ENCODE measurements around the gene NPRL2.

Gene NPRL2

DNA sequence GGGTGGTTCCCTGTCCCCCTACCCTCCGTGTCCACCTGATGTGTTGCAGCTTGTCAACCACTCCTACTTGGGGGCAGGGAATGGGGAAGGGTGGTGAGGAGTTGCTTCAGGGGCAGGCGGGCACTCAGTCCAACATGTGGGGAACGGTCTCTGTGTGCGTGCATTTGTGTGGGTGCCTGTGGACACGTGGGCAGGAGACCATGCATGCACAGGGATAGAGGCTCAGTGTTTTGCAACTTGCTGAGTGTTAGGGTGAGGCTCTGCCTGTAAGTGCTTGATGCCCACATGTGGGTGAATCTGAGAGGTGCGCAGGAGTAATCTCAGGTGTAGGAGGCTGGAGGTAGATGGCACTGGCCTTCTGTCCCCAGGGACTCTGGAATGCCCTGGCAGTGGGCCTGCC, 33.2 kb upstream of the NPRL2 start:
- Histone ChIP-seq H2BK15ac (replicated peaks; ENCODE audit: low read depth) (no peak overlapping the region), H3K4me2 (ENCODE audit: low read length) (no peak overlapping the region), H3K23ac (ENCODE audit: low read length) (no peak overlapping the region), H3K27me3 (ENCODE audit: insufficient read depth, low read length, poor library complexity) (no peaks in the 10 kb centered on the region), H3K4me3 (ENCODE audit: low read length) (no peak overlapping the region), H3K36me3 (ENCODE audit: control insufficient read depth, insufficient read depth, low read length) (no peaks in the 10 kb centered on the region), H3K18ac (ENCODE audit: low read length) (no peak overlapping the region), H2AK5ac (ENCODE audit: low read length) (no peak overlapping the region), H3K56ac (ENCODE audit: low read length) (no peak overlapping the region), H2BK120ac (ENCODE audit: low read depth, low read length) (no peak overlapping the region), H3K79me1 (ENCODE audit: low read length) (no peaks in the 10 kb centered on the region), H3K4me1 (ENCODE audit: control insufficient read depth, low read depth, low read length) (no peaks in the 10 kb centered on the region), H4K8ac (ENCODE audit: low read depth, low read length) (no peak overlapping the region), H3K79me2 (ENCODE audit: control insufficient read depth, insufficient read depth, low read length) (no peaks in the 10 kb centered on the region), H3K9ac (ENCODE audit: low read length) (no peak overlapping the region), H3K27ac (ENCODE audit: low read depth, low read length) (no peak overlapping the region), H2BK5ac (ENCODE audit: low read length) (no peak overlapping the region), H4K5ac (ENCODE audit: low read length) (no peak overlapping the region), H3K4ac (ENCODE audit: low read depth, low read length) (no peak overlapping the region)
- no CpG with 5 or more reads among the region's 6 CpGs for WGBS (ENCODE audit: extremely low coverage, insufficient coverage, low lambda C conversion rate)
- no peak for DNase-seq

DNA sequence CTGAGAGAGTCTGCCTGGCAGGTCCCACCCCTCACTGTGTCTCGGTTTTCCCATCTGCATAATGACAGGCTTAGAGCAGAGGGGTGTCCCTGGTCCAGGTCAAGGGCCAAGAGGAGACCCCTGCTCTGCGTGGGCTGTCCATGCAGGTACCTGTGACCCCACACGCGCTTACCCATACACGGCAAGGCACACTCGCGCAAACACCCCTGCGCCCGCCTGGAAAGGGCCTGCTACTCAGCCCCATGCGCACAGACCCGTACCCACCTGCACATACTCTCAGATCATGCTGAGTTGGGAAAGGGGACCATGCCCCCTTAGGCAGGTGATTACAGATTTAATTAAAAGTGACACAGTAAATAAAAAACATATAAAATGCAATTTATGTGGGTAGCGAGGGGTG, 32.1 kb upstream of the NPRL2 start:
- Histone ChIP-seq H3K9ac (ENCODE audit: low read length) (no peak overlapping the region), H3K4me1 (ENCODE audit: control insufficient read depth, low read depth, low read length) (no peaks in the 10 kb centered on the region), H4K8ac (ENCODE audit: low read depth, low read length) (no peak overlapping the region), H3K18ac (ENCODE audit: low read length) (no peak overlapping the region), H3K56ac (ENCODE audit: low read length) (no peak overlapping the region), H3K4me2 (ENCODE audit: low read length) (no peak overlapping the region), H2BK15ac (replicated peaks; ENCODE audit: low read depth) (no peak overlapping the region), H3K4ac (ENCODE audit: low read depth, low read length) (no peak overlapping the region), H3K79me2 (ENCODE audit: control insufficient read depth, insufficient read depth, low read length) (no peaks in the 10 kb centered on the region), H3K4me3 (ENCODE audit: low read length) (no peak overlapping the region), H2AK5ac (ENCODE audit: low read length) (no peak overlapping the region), H3K23ac (ENCODE audit: low read length) (no peak overlapping the region), H3K27ac (ENCODE audit: low read depth, low read length) (no peak overlapping the region), H3K79me1 (ENCODE audit: low read length) (no peaks in the 10 kb centered on the region), H3K36me3 (ENCODE audit: control insufficient read depth, insufficient read depth, low read length) (no peaks in the 10 kb centered on the region), H2BK120ac (ENCODE audit: low read depth, low read length) (no peak overlapping the region), H2BK5ac (ENCODE audit: low read length) (no peak overlapping the region), H4K5ac (ENCODE audit: low read length) (no peak overlapping the region), H3K27me3 (ENCODE audit: insufficient read depth, low read length, poor library complexity) (no peaks in the 10 kb centered on the region)
- no CpG with 5 or more reads among the region's 12 CpGs for WGBS (ENCODE audit: extremely low coverage, insufficient coverage, low lambda C conversion rate)
- DNase-seq, result no peak

DNA sequence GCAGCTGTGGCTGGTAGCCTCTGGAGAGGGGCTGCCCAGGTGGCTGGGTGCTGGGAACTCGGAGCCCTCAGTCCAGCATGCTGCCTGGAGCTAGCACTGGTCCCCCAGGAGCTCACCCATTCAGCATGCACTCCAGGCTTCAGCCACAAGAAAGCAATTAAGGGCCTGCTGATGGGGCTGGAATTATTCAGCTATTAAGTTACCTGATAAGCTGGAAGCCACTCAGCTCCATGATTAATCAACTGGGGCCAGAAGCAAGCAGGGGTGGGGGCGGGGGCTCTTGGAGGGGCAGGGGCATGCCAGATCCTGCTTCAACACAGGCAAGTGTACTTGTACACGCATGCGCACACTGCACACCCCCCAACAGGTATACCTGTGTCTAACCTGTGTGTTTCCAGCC, 30.8 kb upstream of the NPRL2 start:
- no peak overlapping the region for H2BK120ac ChIP-seq (ENCODE audit: low read depth, low read length)
- H3K79me1 ChIP-seq (ENCODE audit: low read length), result no peaks in the 10 kb centered on the region
- H3K18ac ChIP-seq (ENCODE audit: low read length), result no peak overlapping the region
- H3K4me1 ChIP-seq (ENCODE audit: control insufficient read depth, low read depth, low read length), result no peaks in the 10 kb centered on the region
- no peak overlapping the region for H2BK15ac ChIP-seq (replicated peaks; ENCODE audit: low read depth)
- H4K5ac ChIP-seq (ENCODE audit: low read length), result no peak overlapping the region
- no peaks in the 10 kb centered on the region for H3K36me3 ChIP-seq (ENCODE audit: control insufficient read depth, insufficient read depth, low read length)
- no peak overlapping the region for H4K8ac ChIP-seq (ENCODE audit: low read depth, low read length)
- no peak overlapping the region for H2AK5ac ChIP-seq (ENCODE audit: low read length)
- no peaks in the 10 kb centered on the region for H3K79me2 ChIP-seq (ENCODE audit: control insufficient read depth, insufficient read depth, low read length)
- no peak overlapping the region for H3K23ac ChIP-seq (ENCODE audit: low read length)
- H3K4ac ChIP-seq (ENCODE audit: low read depth, low read length), result no peak overlapping the region
- no peak overlapping the region for H3K4me3 ChIP-seq (ENCODE audit: low read length)
- no peak overlapping the region for H3K27ac ChIP-seq (ENCODE audit: low read depth, low read length)
- H3K56ac ChIP-seq (ENCODE audit: low read length), result no peak overlapping the region
- no CpG with 5 or more reads among the region's 4 CpGs for WGBS (ENCODE audit: extremely low coverage, insufficient coverage, low lambda C conversion rate)
- H3K4me2 ChIP-seq (ENCODE audit: low read length), result no peak overlapping the region
- no peak overlapping the region for H2BK5ac ChIP-seq (ENCODE audit: low read length)
- no peak overlapping the region for H3K9ac ChIP-seq (ENCODE audit: low read length)
- no peak for DNase-seq
- no peaks in the 10 kb centered on the region for H3K27me3 ChIP-seq (ENCODE audit: insufficient read depth, low read length, poor library complexity)

DNA sequence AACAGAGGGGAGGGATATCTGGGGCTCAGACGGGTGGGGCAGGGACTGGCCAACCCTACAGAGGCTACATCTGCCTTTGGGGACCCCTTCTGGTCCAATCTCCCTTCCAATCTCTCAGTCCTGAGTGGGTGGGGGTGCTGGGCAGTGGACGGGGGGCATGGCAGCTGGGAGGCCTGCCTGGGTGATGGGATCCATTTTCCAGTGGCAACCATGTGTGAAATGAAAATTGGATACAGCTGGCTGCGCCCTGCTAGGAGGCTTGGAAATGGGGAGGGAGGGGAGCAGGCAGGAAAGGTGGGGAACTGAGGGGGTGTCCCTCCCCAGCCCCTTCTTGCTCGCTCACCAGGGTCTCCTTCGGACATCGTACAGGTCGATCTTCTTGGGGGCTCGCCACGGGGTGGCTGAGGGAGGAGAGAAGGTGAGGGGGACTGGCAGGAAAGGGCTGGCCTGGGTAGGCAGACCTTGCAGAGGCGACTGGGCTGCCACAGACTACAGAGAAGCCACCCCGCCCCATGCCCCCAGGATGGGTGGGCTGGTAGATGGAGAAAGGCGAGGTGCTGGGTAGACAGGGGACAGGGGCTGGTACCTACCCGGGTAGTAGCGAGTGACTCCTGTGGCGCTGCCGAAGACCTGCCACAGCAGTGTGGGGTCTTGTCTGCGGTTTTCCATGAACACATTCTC, 30.0 kb upstream of the NPRL2 start:
- WGBS (ENCODE audit: extremely low coverage, insufficient coverage, low lambda C conversion rate), result no CpG with 5 or more reads among the region's 17 CpGs
- H2BK5ac ChIP-seq (ENCODE audit: low read length), result no peak overlapping the region

GRCh38 chr3:50378757-50379156, 28.2 kb upstream of the NPRL2 start:
- Histone ChIP-seq H3K4me1 (ENCODE audit: control insufficient read depth, low read depth, low read length) (no peaks in the 10 kb centered on the region), H2BK5ac (ENCODE audit: low read length) (no peak overlapping the region)
- no CpG with 5 or more reads among the region's 17 CpGs for WGBS (ENCODE audit: extremely low coverage, insufficient coverage, low lambda C conversion rate)

More for the DNA sequence above, 30.0 kb upstream of the NPRL2 start:
- H3K27me3 ChIP-seq (ENCODE audit: insufficient read depth, low read length, poor library complexity), result no peaks in the 10 kb centered on the region
- H3K9ac ChIP-seq (ENCODE audit: low read length), result no peak overlapping the region
- H3K4ac ChIP-seq (ENCODE audit: low read depth, low read length), result no peak overlapping the region
- no peak overlapping the region for H4K5ac ChIP-seq (ENCODE audit: low read length)
- H3K4me1 ChIP-seq (ENCODE audit: control insufficient read depth, low read depth, low read length), result no peaks in the 10 kb centered on the region
- no peak overlapping the region for H3K56ac ChIP-seq (ENCODE audit: low read length)
- H2AK5ac ChIP-seq (ENCODE audit: low read length), result no peak overlapping the region
- no peak overlapping the region for H2BK15ac ChIP-seq (replicated peaks; ENCODE audit: low read depth)
- H2BK120ac ChIP-seq (ENCODE audit: low read depth, low read length), result no peak overlapping the region
- no peaks in the 10 kb centered on the region for H3K36me3 ChIP-seq (ENCODE audit: control insufficient read depth, insufficient read depth, low read length)
- no peak for DNase-seq
- no peaks in the 10 kb centered on the region for H3K79me1 ChIP-seq (ENCODE audit: low read length)
- no peak overlapping the region for H3K27ac ChIP-seq (ENCODE audit: low read depth, low read length)
- no peak overlapping the region for H3K4me3 ChIP-seq (ENCODE audit: low read length)
- no peaks in the 10 kb centered on the region for H3K79me2 ChIP-seq (ENCODE audit: control insufficient read depth, insufficient read depth, low read length)
- H3K18ac ChIP-seq (ENCODE audit: low read length), result no peak overlapping the region
- no peak overlapping the region for H3K23ac ChIP-seq (ENCODE audit: low read length)
- H4K8ac ChIP-seq (ENCODE audit: low read depth, low read length), result no peak overlapping the region
- no peak overlapping the region for H3K4me2 ChIP-seq (ENCODE audit: low read length)

DNA sequence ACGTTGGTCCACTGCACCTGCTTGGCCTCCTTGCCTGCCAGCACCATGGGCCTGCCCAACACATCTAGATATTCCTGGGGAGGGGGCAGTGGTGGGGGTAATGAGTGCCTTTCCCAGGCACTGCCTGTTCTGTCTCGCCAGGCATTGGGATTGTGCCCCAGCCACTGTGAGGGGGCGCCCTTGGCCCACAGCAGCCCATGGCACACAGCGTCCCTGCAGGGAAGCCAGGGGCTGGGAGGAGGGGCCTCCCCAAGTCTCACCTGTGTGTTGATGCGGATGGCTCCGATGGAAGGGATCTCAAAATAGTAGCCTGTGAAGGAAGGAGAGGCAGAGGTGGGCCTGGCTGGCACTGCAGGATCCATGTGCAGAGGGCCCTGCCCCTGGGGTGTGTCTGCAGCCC, 27.4 kb upstream of the NPRL2 start:
- H3K56ac ChIP-seq (ENCODE audit: low read length), result no peak overlapping the region
- no peak overlapping the region for H4K8ac ChIP-seq (ENCODE audit: low read depth, low read length)
- H3K4me2 ChIP-seq (ENCODE audit: low read length), result no peak overlapping the region
- H4K5ac ChIP-seq (ENCODE audit: low read length), result no peak overlapping the region
- no peak overlapping the region for H3K23ac ChIP-seq (ENCODE audit: low read length)
- H3K79me1 ChIP-seq (ENCODE audit: low read length), result no peaks in the 10 kb centered on the region
- no peak overlapping the region for H3K4ac ChIP-seq (ENCODE audit: low read depth, low read length)
- no peak overlapping the region for H3K18ac ChIP-seq (ENCODE audit: low read length)
- DNase-seq, result no peak
- no peak overlapping the region for H3K27ac ChIP-seq (ENCODE audit: low read depth, low read length)
- H2AK5ac ChIP-seq (ENCODE audit: low read length), result no peak overlapping the region
- no peak overlapping the region for H3K9ac ChIP-seq (ENCODE audit: low read length)
- no peaks in the 10 kb centered on the region for H3K36me3 ChIP-seq (ENCODE audit: control insufficient read depth, insufficient read depth, low read length)
- peaks cover 2% of the 10 kb centered on the region for H3K4me1 ChIP-seq (ENCODE audit: control insufficient read depth, low read depth, low read length)
- H3K4me3 ChIP-seq (ENCODE audit: low read length), result no peak overlapping the region
- no peak overlapping the region for H2BK120ac ChIP-seq (ENCODE audit: low read depth, low read length)
- H2BK5ac ChIP-seq (ENCODE audit: low read length), result no peak overlapping the region
- WGBS (ENCODE audit: extremely low coverage, insufficient coverage, low lambda C conversion rate), result no CpG with 5 or more reads among the region's 6 CpGs
- no peaks in the 10 kb centered on the region for H3K27me3 ChIP-seq (ENCODE audit: insufficient read depth, low read length, poor library complexity)
- H3K79me2 ChIP-seq (ENCODE audit: control insufficient read depth, insufficient read depth, low read length), result no peaks in the 10 kb centered on the region
- H2BK15ac ChIP-seq (replicated peaks; ENCODE audit: low read depth), result no peak overlapping the region

More at GRCh38 chr3:50378757-50379156, 28.2 kb upstream of the NPRL2 start:
- Histone ChIP-seq H2BK120ac (ENCODE audit: low read depth, low read length) (no peak overlapping the region), H3K4me3 (ENCODE audit: low read length) (no peak overlapping the region), H2BK15ac (replicated peaks; ENCODE audit: low read depth) (no peak overlapping the region), H3K27me3 (ENCODE audit: insufficient read depth, low read length, poor library complexity) (no peaks in the 10 kb centered on the region), H3K4ac (ENCODE audit: low read depth, low read length) (no peak overlapping the region), H4K8ac (ENCODE audit: low read depth, low read length) (no peak overlapping the region), H3K18ac (ENCODE audit: low read length) (no peak overlapping the region), H3K79me1 (ENCODE audit: low read length) (no peaks in the 10 kb centered on the region), H3K56ac (ENCODE audit: low read length) (no peak overlapping the region), H3K36me3 (ENCODE audit: control insufficient read depth, insufficient read depth, low read length) (no peaks in the 10 kb centered on the region), H4K5ac (ENCODE audit: low read length) (no peak overlapping the region), H3K79me2 (ENCODE audit: control insufficient read depth, insufficient read depth, low read length) (no peaks in the 10 kb centered on the region), H3K23ac (ENCODE audit: low read length) (no peak overlapping the region), H3K9ac (ENCODE audit: low read length) (no peak overlapping the region), H3K4me2 (ENCODE audit: low read length) (no peak overlapping the region), H2AK5ac (ENCODE audit: low read length) (no peak overlapping the region), H3K27ac (ENCODE audit: low read depth, low read length) (no peak overlapping the region)
- no peak for DNase-seq

Data from mesendoderm (in vitro differentiated cells).